HG03460 (cell line): ENCODE measurements around the gene MYOZ2.

Source experiments
- ATAC-seq: cut with Tn5 transposase; IDR thresholded peaks from one replicate; pipeline ENCODE4 v1.9.1; 2021; ENCODE audit not compliant: unreplicated experiment

MYOZ2 gene

DNA sequence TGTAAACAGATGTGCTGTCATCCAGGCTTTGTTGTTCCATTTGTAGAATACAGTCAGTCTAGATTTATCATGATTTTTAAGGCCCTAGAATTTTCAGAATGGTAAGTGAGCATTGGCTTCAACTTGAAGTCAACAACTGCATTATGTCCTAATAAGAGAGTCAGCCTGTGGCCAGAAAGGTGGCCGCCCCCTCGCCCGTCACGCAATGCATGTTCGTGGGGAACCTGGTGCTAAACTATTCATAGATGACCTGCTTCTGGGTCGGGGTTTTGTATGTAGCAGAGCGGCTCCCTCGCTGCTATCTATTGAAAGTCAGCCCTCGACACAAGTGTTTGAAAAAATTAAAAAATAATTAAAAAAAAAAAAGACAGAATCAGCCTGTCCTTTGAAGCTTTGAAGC, 101.6 kb downstream of the MYOZ2 start:
- no peak for ATAC-seq
